Vagina (tissue), 2 donors: ENCODE measurements around the gene PHAF1.

ENCODE experiments used
- CTCF ChIP-seq, 3 experiments: fragments of 450-650 bp in 2 of 3; fragments of 200-600 bp in 1 of 3; sonication (generic) in 1 of 3; IDR thresholded peaks; one replicate each; pipeline ENCODE4 v1.5.1; 2017 to 2019; ENCODE audit warnings: antibody characterized with exemption in 3 of 3, mild to moderate bottlenecking in 2 of 3, moderate library complexity in 2 of 3
- POLR2A ChIP-seq, 2 donors: fragments of 450-650 bp; IDR thresholded peaks; one replicate each; pipeline ENCODE4 v1.6.1; 2017; ENCODE audit warnings: antibody characterized with exemption in 2 of 2, mild to moderate bottlenecking in 2 of 2, moderate library complexity in 2 of 2

- TF ChIP-seq CTCF (IDR thresholded peaks at IDR 0.05) (no peak), POLR2A (IDR thresholded peaks at IDR 0.05) (no peak)
These were observed 3.1 kb downstream of the PHAF1 start for GRCh38 chr16:67112591-67113399.
